GM12878 (cell line): ENCODE measurements around the gene RHBDD1. TPM values are rescaled to one million over a fixed set of nuclear protein-coding genes. Genes with fewer than 3 reads are reported as not detected.
A peak's percentile ranks its signal among the peaks of the same experiment; 100 is the strongest.

Experiments used
- BHLHE40 ChIP-seq, 2 experiments: fragments of 450-650 bp in 1 of 2; IDR thresholded peaks; 2 replicates each; pipeline ENCODE4 v1.6.1; 2011 to 2017; ENCODE audit warnings: low read depth in 2 of 2, borderline replicate concordance in 1 of 2, improper control_type of control experiment in 1 of 2, low read length in 1 of 2, mild to moderate bottlenecking in 1 of 2
- CBFB ChIP-seq: IDR thresholded peaks from 2 replicates; pipeline ENCODE4 v1.6.1; 2016; ENCODE audit warnings: antibody characterized with exemption, low read depth
- EED ChIP-seq: sonication (generic); IDR thresholded peaks from 2 replicates; pipeline ENCODE4 v1.6.1; 2016; ENCODE audit warnings: antibody characterized with exemption, low read depth
- ELK1 ChIP-seq: IDR thresholded peaks from 2 replicates; pipeline ENCODE4 v1.6.1; 2012; ENCODE audit warnings: low read depth, low read length, improper control_type of control experiment
- IKZF2 ChIP-seq, 2 experiments: fragments of 450-650 bp; IDR thresholded peaks; 2 replicates each; pipeline ENCODE4 v1.6.1; 2017; ENCODE audit warnings: mild to moderate bottlenecking in 2 of 2, moderate library complexity in 2 of 2
- MAX ChIP-seq: IDR thresholded peaks from 2 replicates; pipeline ENCODE4 v1.6.1; 2012; ENCODE audit warnings: low read depth, low read length, improper control_type of control experiment
- MTA2 ChIP-seq: fragments of 450-650 bp; IDR thresholded peaks from 2 replicates; pipeline ENCODE4 v1.6.1; 2016; ENCODE audit warnings: low read depth, mild to moderate bottlenecking, moderate library complexity
- NBN ChIP-seq: fragments of 450-650 bp; IDR thresholded peaks from 2 replicates; pipeline ENCODE4 v1.6.1; 2016
- NFIC ChIP-seq: IDR thresholded peaks from 2 replicates; pipeline ENCODE4 v1.6.1; 2012; ENCODE audit warnings: low read depth, mild to moderate bottlenecking, inconsistent platforms, low read length, moderate library complexity
- POLR2A ChIP-seq: IDR thresholded peaks from 2 replicates; pipeline ENCODE4 v1.6.1; 2011; ENCODE audit warnings: low read depth, mild to moderate bottlenecking, low read length
- RAD51 ChIP-seq: fragments of 450-650 bp; IDR thresholded peaks from 2 replicates; pipeline ENCODE4 v1.6.1; 2016; ENCODE audit warnings: moderate library complexity, mild to moderate bottlenecking, inconsistent platforms
- RELB ChIP-seq: fragments of 450-650 bp; IDR thresholded peaks from 2 replicates; pipeline ENCODE4 v1.6.1; 2017; ENCODE audit warnings: low read depth, mild to moderate bottlenecking, moderate library complexity
- SIN3A ChIP-seq: IDR thresholded peaks from 2 replicates; pipeline ENCODE4 v1.6.1; 2012; ENCODE audit warnings: low read depth, low read length, improper control_type of control experiment
- SREBF2 ChIP-seq: IDR thresholded peaks from 2 replicates; pipeline ENCODE4 v1.6.1; 2012; ENCODE audit warnings: mild to moderate bottlenecking, low read length
- STAT3 ChIP-seq: IDR thresholded peaks from 2 replicates; pipeline ENCODE4 v1.6.1; 2011; ENCODE audit warnings: low read depth, low read length, improper control_type of control experiment
- ZBTB4 ChIP-seq: fragments of 450-650 bp; formaldehyde crosslinking; IDR thresholded peaks from 2 replicates; pipeline ENCODE4 v1.4.0; 2022; ENCODE audit warnings: mild to moderate bottlenecking, moderate library complexity
- ZNF622 ChIP-seq: fragments of 450-650 bp; IDR thresholded peaks from 2 replicates; pipeline ENCODE4 v1.6.1; 2017; ENCODE audit warnings: mild to moderate bottlenecking, inconsistent platforms
- ZNF687 ChIP-seq: fragments of 450-650 bp; IDR thresholded peaks from 2 replicates; pipeline ENCODE4 v1.6.1; 2017; ENCODE audit warnings: mild to moderate bottlenecking, moderate library complexity
- polyA plus RNA-seq, 11 experiments: library from polyadenylated mRNA; depleted of rRNA in 4 of 11; unstranded in 6 of 11; stranded (reverse) in 5 of 11; fragments of >200 nt; fragmentation: Nextera tagmentation in 4 of 11; fragmentation: Illumina TruSeq in 1 of 11; extraction: Ambion mirVana in 4 of 11; extraction: Trizol in 1 of 11; gene quantifications; 1 replicate in 1 of 11; 2 replicates in 10 of 11; pipeline versions ENCODE4 v1.2.1 to v1.2.3, GENCODE V29; 2011 to 2016; ENCODE audit warnings: inconsistent platforms in 2 of 11, missing spikeins in 2 of 11, low read depth in 1 of 11
- total RNA-seq, 4 experiments: library from RNA; depleted of rRNA in 3 of 4; stranded (reverse); fragments of >200 nt in 3 of 4; fragmentation: Illumina TruSeq in 1 of 4; extraction: Trizol in 1 of 4; gene quantifications; 2 replicates each; pipeline versions ENCODE4 v1.2.1 to v1.2.3, GENCODE V29; 2013 to 2021

RHBDD1 gene
- total and polyA plus RNA-seq, 10 of the 15 experiments (the other 5 are each of a cell fraction or from before 2014, with no cell fraction given): 7.1 to 36.4 (median 14.7) TPM

- TF ChIP-seq EED: 0 out of 2 replicates have a peak, but pooled peaks have one; percentile 1
- TF ChIP-seq ELK1: peak; percentile 46; the same call in 1 of the 2 replicates
- peak; percentile 58 for TF ChIP-seq RAD51
- peak; percentile 37; the same call in 1 of the 2 replicates for TF ChIP-seq NBN
- TF ChIP-seq ZNF687: peak; percentile 90
- no peak for TF ChIP-seq ZNF622
- TF ChIP-seq MAX: peak; percentile 96
- peak in 1 of 2 experiments; percentile 9; a peak in 1 of 4 replicates for TF ChIP-seq IKZF2 (IDR thresholded peaks at IDR 0.05)
- TF ChIP-seq STAT3: no peak
- TF ChIP-seq NFIC: no peak
- TF ChIP-seq SIN3A: 0 out of 2 replicates have a peak, but pooled peaks have one; percentile 45
- TF ChIP-seq ZBTB4: peak; percentile 62; the same call in 1 of the 2 replicates
- peak; percentile 89 to 90 for TF ChIP-seq BHLHE40 (IDR thresholded peaks at IDR 0.05; ENCODE audit: borderline replicate concordance in 1 of 2, low read depth in 2 of 2, low read length in 1 of 2)
- TF ChIP-seq MTA2: 0 out of 2 replicates have a peak, but pooled peaks have one; percentile 5
- TF ChIP-seq POLR2A: no peak
- no peak for TF ChIP-seq SREBF2
- peak; percentile 38; the same call in 1 of the 2 replicates for TF ChIP-seq RELB
- TF ChIP-seq CBFB: 0 out of 2 replicates have a peak, but pooled peaks have one; percentile 33
Observed at GRCh38 chr2:226791056-226791486, 44.8 kb upstream of the RHBDD1 start (continued).
